Aorta (tissue), 5 donors: ENCODE measurements around the gene ATP2B2. TPM values are rescaled to one million over a fixed set of nuclear protein-coding genes. Genes with fewer than 3 reads are reported as not detected.

ENCODE experiments used
- ATAC-seq: fragments of 200-7000 bp; cut with Tn5 transposase; one replicate; pipeline ENCODE4 v1.9.1; 2022; ENCODE audit warnings: moderate library complexity; ENCODE audit not compliant: low FRiP score
- DNase-seq, 2 donors: peaks; one replicate each; pipeline ENCODE4 v3.0.0-alpha.2; 2020
- H3K27ac ChIP-seq, 2 donors: one replicate each; pipeline ENCODE4 v1.5.1; 2013; ENCODE audit warnings: low read length in 2 of 2, mild to moderate bottlenecking in 2 of 2, moderate library complexity in 2 of 2, control low read depth in 1 of 2, inconsistent platforms in 1 of 2, low read depth in 1 of 2
- H3K27me3 ChIP-seq, 2 donors: one replicate each; pipeline ENCODE4 v1.6.1; 2013; ENCODE audit warnings: control low read depth in 1 of 2, low read length in 1 of 2, mild to moderate bottlenecking in 1 of 2, moderate library complexity in 1 of 2; ENCODE audit not compliant: insufficient read depth in 2 of 2, control insufficient read depth in 1 of 2
- H3K36me3 ChIP-seq, 2 donors: one replicate each; pipeline ENCODE4 v1.6.1; 2013; ENCODE audit warnings: control low read depth in 1 of 2, low read length in 1 of 2, mild to moderate bottlenecking in 1 of 2; ENCODE audit not compliant: insufficient read depth in 2 of 2, control insufficient read depth in 1 of 2
- H3K4me1 ChIP-seq, 2 donors: one replicate each; pipeline ENCODE4 v1.6.1; 2013; ENCODE audit warnings: low read length in 2 of 2, control low read depth in 1 of 2, mild to moderate bottlenecking in 1 of 2, moderate library complexity in 1 of 2; ENCODE audit not compliant: insufficient read depth in 2 of 2, control insufficient read depth in 1 of 2
- H3K4me3 ChIP-seq, 2 donors: one replicate each; pipeline ENCODE4 v1.5.1; 2013; ENCODE audit warnings: low read length in 2 of 2, control low read depth in 1 of 2, mild to moderate bottlenecking in 1 of 2
- H3K9me3 ChIP-seq: one replicate; pipeline ENCODE4 v1.6.1; 2013; ENCODE audit warnings: mild to moderate bottlenecking, low read length; ENCODE audit not compliant: control insufficient read depth
- WGBS, 2 donors: extraction: QIAGEN DNeasy Blood & Tissue Kit; methylation state at CpG; one replicate each; pipeline ENCODE4 v1.1.7; 2013; 5-methylcytosine and 5-hydroxymethylcytosine counted together
- intact Hi-C, 2 donors: fragments of 100-400 bp; cut with DNase I; formaldehyde crosslinking; loops; one replicate each; pipeline versions ENCODE4 v1.14.2 to v1.15.0; 2022
- polyA plus RNA-seq, 2 donors: library from polyadenylated mRNA; stranded (reverse); fragments of 200-250 nt; gene quantifications; one replicate each; pipeline ENCODE4 v1.2.3, GENCODE V29; 2013
- total RNA-seq, 2 donors: library from RNA; stranded (reverse); fragmentation: NEBNext Ultra II Directional; extraction: Animal tissue kit (Norgen Biotek cat#: 25700); gene quantifications; one replicate each; pipeline ENCODE4 v1.2.1, GENCODE V29; 2021
- donor health status: healthy with polysubstance abuse.
- donor health status: Bipolar disorder and iron deficiency.
- donor health status: DM: no; HTN: no; CAD: no.
- donor health status: DM: no; HTN: no; CAD: no.
- donor health status: DM: yes; HTN: yes; CAD: no.

ATP2B2 gene
- total and polyA plus RNA-seq, 4 donors: 0.29 to 0.30 TPM; not detected in 2

GRCh38 chr3:10474275-10474646 lies 31.1 kb downstream of the ATP2B2 start:
- Histone ChIP-seq H3K4me1 (no peaks in the 10 kb centered on the region), H3K27me3 (peaks cover 0 to 1% of the 10 kb centered on the region in 2 donors), H3K4me3 (no peak overlapping the region), H3K27ac (no peak overlapping the region), H3K9me3 (no peaks in the 10 kb centered on the region), H3K36me3 (no peaks in the 10 kb centered on the region)
- ATAC-seq (no peak), DNase-seq (no peak)
- intact Hi-C loops: no loop called here
- 63 to 67% methylated on average over 5 of the region's 5 CpGs for WGBS, 2 donors

- no peaks in the 10 kb centered on the region for H3K9me3 ChIP-seq
- no peaks in the 10 kb centered on the region for H3K36me3 ChIP-seq
- ATAC-seq (no peak), DNase-seq (no peak)
- no peaks in the 10 kb centered on the region for H3K4me1 ChIP-seq
- 68 to 70% methylated on average over 7 of the region's 7 CpGs for WGBS, 2 donors
- H3K27ac ChIP-seq: no peak overlapping the region
- intact Hi-C loops: no loop called here
- no peak overlapping the region for H3K4me3 ChIP-seq
- peaks cover 0 to 1% of the 10 kb centered on the region in 2 donors for H3K27me3 ChIP-seq
These were observed 31.7 kb downstream of the ATP2B2 start for GRCh38 chr3:10473581-10474274.

- ATAC-seq: no peak
- intact Hi-C loops: no loop called here
These were observed 32.4 kb downstream of the ATP2B2 start for GRCh38 chr3:10472877-10473440.

GRCh38 chr3:10471054-10471688 lies 34.2 kb downstream of the ATP2B2 start:
- ATAC-seq: no peak
- Histone ChIP-seq H3K9me3 (no peaks in the 10 kb centered on the region), H3K27ac (no peak overlapping the region), H3K36me3 (no peaks in the 10 kb centered on the region), H3K4me1 (no peaks in the 10 kb centered on the region), H3K27me3 (no peaks in the 10 kb centered on the region), H3K4me3 (no peak overlapping the region)
- no peak for DNase-seq
- WGBS, 2 donors: 7 to 10% methylated on average over 19 to 20 of the region's 20 CpGs
- intact Hi-C loops: no loop called here

More at GRCh38 chr3:10472877-10473440, 32.4 kb downstream of the ATP2B2 start:
- DNase-seq: no peak
- no peaks in the 10 kb centered on the region for H3K27me3 ChIP-seq
- H3K9me3 ChIP-seq: no peaks in the 10 kb centered on the region
- H3K36me3 ChIP-seq: no peaks in the 10 kb centered on the region
- no peak overlapping the region for H3K27ac ChIP-seq
- no peak overlapping the region for H3K4me3 ChIP-seq
- 93 to 96% methylated on average over 2 of the region's 2 CpGs for WGBS, 2 donors
- no peaks in the 10 kb centered on the region for H3K4me1 ChIP-seq

GRCh38 chr3:10470120-10471053 lies 35.0 kb downstream of the ATP2B2 start:
- intact Hi-C loops: no loop called here
- no peak overlapping the region for H3K4me3 ChIP-seq
- no peak for DNase-seq
- no peaks in the 10 kb centered on the region for H3K36me3 ChIP-seq
- no peak for ATAC-seq
- H3K9me3 ChIP-seq: no peaks in the 10 kb centered on the region
- no peaks in the 10 kb centered on the region for H3K27me3 ChIP-seq
- no peaks in the 10 kb centered on the region for H3K4me1 ChIP-seq
- no peak overlapping the region for H3K27ac ChIP-seq
- 21 to 23% methylated on average over 12 of the region's 12 CpGs for WGBS, 2 donors

- Histone ChIP-seq H3K9me3 (no peaks in the 10 kb centered on the region), H3K27me3 (no peaks in the 10 kb centered on the region), H3K4me1 (no peaks in the 10 kb centered on the region), H3K4me3 (no peak overlapping the region), H3K36me3 (no peaks in the 10 kb centered on the region), H3K27ac (no peak overlapping the region)
- ATAC-seq (no peak), DNase-seq (no peak)
- intact Hi-C loops: no loop called here
- 25 to 26% methylated on average over 9 of the region's 9 CpGs for WGBS, 2 donors
These were observed 35.8 kb downstream of the ATP2B2 start for GRCh38 chr3:10469441-10470119.

- H3K36me3 ChIP-seq: no peaks in the 10 kb centered on the region
- H3K27me3 ChIP-seq: no peaks in the 10 kb centered on the region
- DNase-seq (no peak), ATAC-seq (no peak)
- intact Hi-C loops: no loop called here
- no peaks in the 10 kb centered on the region for H3K4me1 ChIP-seq
- H3K27ac ChIP-seq: no peak overlapping the region
- WGBS, 2 donors: 59 to 60% methylated on average over 13 of the region's 13 CpGs
- H3K9me3 ChIP-seq: no peaks in the 10 kb centered on the region
- no peak overlapping the region for H3K4me3 ChIP-seq
These were observed 36.6 kb downstream of the ATP2B2 start for GRCh38 chr3:10468613-10469354.
